Measurements from ENCODE around the gene FBXW11.

Gene FBXW11

DNA sequence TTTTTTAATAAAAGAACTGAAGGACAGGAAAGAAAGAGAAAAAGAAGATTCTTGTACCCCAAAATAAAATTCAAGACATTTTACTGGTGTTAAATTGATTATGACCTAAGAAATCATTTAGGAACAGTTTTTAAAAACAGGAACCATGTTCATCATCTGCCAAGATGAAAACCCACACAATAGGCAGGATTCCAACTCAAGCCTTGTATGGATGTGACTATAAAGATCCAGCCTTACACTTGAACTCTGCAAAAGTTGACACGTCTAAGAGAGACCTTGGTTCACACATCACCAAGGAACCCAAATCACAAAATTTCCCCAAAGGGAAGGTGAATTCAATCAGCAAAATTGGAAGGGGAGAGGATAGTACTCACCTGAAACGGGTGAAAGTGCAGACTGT, 138.2 kb downstream of the FBXW11 start:
- peaks cover 21 to 30% of the 10 kb centered on the region in 2 donors for H3K36me3 ChIP-seq (ENCODE audit: control insufficient read depth in 2 of 2, insufficient read depth in 2 of 2, low read length in 2 of 2)
- no peaks in the 10 kb centered on the region for H3K4me1 ChIP-seq (ENCODE audit: control insufficient read depth, insufficient read depth, low read length)
- H3K27ac ChIP-seq (ENCODE audit: low read length), result no peak overlapping the region
- H3K9me3 ChIP-seq (ENCODE audit: control insufficient read depth in 2 of 2, low read length in 2 of 2), result no peaks in the 10 kb centered on the region
- H3K4me3 ChIP-seq (ENCODE audit: low read length in 2 of 2), result no peak overlapping the region
- H3K27me3 ChIP-seq (ENCODE audit: control insufficient read depth in 1 of 2, insufficient read depth in 2 of 2, low read length in 2 of 2), result no peaks in the 10 kb centered on the region
- H3K9ac ChIP-seq (ENCODE audit: low read length in 2 of 2), result no peak overlapping the region

DNA sequence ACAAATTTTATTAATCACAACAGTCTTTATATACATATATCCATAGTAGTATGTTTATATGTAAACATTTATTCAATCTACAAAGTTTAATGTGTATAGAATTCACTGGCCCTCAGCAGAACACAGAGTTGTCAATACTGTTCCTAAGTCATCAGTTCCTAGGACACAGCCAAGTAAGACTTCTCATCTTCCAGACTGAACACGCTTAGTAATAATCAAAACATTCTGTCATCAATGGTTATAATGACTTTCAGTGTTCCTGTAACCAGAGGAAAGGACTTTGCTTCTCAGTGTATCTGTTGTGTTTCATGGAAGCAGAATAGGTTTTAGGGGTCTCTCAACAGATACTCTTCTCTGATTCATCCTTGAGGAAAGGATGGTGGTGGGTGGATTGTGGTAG, 138.7 kb downstream of the FBXW11 start:
- H3K9me3 ChIP-seq (ENCODE audit: control insufficient read depth in 2 of 2, low read length in 2 of 2), result no peaks in the 10 kb centered on the region
- H3K4me1 ChIP-seq (ENCODE audit: control insufficient read depth, insufficient read depth, low read length), result no peaks in the 10 kb centered on the region
- H3K27ac ChIP-seq (ENCODE audit: low read length), result no peak overlapping the region
- H3K4me3 ChIP-seq (ENCODE audit: low read length in 2 of 2), result no peak overlapping the region
- H3K36me3 ChIP-seq (ENCODE audit: control insufficient read depth in 2 of 2, insufficient read depth in 2 of 2, low read length in 2 of 2), result peaks cover 23 to 30% of the 10 kb centered on the region in 2 donors
- H3K27me3 ChIP-seq (ENCODE audit: control insufficient read depth in 1 of 2, insufficient read depth in 2 of 2, low read length in 2 of 2), result no peaks in the 10 kb centered on the region
- no peak overlapping the region for H3K9ac ChIP-seq (ENCODE audit: low read length in 2 of 2)

DNA sequence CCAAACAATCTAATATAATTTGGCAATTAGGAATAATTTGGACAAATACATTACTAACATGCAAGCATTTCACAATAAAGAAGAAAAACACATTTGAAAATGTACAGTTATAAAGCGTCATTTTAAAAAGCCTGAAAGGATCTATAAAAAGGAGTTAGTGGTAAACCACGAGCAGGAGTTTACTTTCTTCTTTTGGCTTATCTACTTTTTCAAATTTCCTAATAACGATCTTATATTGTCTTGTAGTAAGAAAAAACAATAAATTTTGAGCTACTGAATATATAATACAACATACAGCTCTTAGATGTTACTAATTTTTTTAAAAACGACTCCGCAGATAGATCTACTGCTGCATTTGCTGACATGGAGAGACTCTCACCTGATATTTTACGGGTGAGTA, 141.0 kb downstream of the FBXW11 start:
- no peak overlapping the region for H3K4me3 ChIP-seq (ENCODE audit: low read length in 2 of 2)
- peaks cover 21% of the 10 kb centered on the region in 2 donors for H3K36me3 ChIP-seq (ENCODE audit: control insufficient read depth in 2 of 2, insufficient read depth in 2 of 2, low read length in 2 of 2)
- no peaks in the 10 kb centered on the region for H3K4me1 ChIP-seq (ENCODE audit: control insufficient read depth, insufficient read depth, low read length)

DNA sequence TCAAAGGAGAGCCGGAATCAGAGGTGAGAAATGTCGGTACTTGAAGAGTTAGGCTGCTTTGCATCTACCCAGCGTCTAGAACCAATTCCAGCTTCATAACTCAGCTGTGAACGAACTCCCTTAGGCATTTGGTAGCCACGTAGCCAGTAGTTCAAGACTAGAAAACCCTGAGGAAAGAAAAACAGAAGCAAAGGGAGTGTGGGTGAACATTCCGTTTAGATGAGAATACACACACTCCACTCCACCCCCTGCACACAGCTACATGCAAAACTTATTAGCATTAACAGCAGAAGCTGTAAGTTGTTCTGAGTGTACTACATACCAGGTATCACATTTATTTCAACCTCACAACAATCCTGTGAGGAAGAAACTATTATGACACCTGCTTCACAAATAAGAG, 142.5 kb downstream of the FBXW11 start:
- no peak overlapping the region for H3K27ac ChIP-seq (ENCODE audit: low read length)
- H3K4me3 ChIP-seq (ENCODE audit: low read length in 2 of 2), result no peak overlapping the region
- H3K9ac ChIP-seq (ENCODE audit: low read length in 2 of 2), result no peak overlapping the region

More for the DNA sequence above, 141.0 kb downstream of the FBXW11 start:
- H3K9ac ChIP-seq (ENCODE audit: low read length in 2 of 2), result no peak overlapping the region
- H3K27ac ChIP-seq (ENCODE audit: low read length), result no peak overlapping the region
- no peaks in the 10 kb centered on the region for H3K27me3 ChIP-seq (ENCODE audit: control insufficient read depth in 1 of 2, insufficient read depth in 2 of 2, low read length in 2 of 2)
- no peaks in the 10 kb centered on the region for H3K9me3 ChIP-seq (ENCODE audit: control insufficient read depth in 2 of 2, low read length in 2 of 2)

DNA sequence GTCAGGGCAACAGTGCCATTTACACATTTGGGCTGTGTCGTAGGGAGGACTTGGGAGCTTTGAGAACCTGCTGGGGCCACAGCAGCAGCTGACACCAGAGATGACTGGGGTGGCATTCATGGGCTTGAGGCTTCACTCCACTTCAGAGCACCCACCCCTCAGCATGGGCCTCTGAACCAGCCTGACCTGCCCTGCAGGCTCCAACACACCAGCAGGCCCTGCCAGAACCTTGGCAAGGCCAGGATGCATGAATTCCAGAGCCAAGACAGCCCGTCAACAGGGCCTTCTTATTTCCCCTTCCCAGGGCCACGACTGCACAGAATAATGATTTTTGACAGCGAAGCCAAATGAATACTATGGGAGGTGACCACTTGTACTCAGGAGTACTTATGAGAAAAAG, 143.8 kb downstream of the FBXW11 start:
- no peaks in the 10 kb centered on the region for H3K9me3 ChIP-seq (ENCODE audit: control insufficient read depth in 2 of 2, low read length in 2 of 2)
- no peaks in the 10 kb centered on the region for H3K27me3 ChIP-seq (ENCODE audit: control insufficient read depth in 1 of 2, insufficient read depth in 2 of 2, low read length in 2 of 2)
- no peak overlapping the region for H3K27ac ChIP-seq (ENCODE audit: low read length)
- no peak overlapping the region for H3K4me3 ChIP-seq (ENCODE audit: low read length in 2 of 2)
- H3K36me3 ChIP-seq (ENCODE audit: control insufficient read depth in 2 of 2, insufficient read depth in 2 of 2, low read length in 2 of 2), result peaks cover 9 to 13% of the 10 kb centered on the region in 2 donors
- H3K4me1 ChIP-seq (ENCODE audit: control insufficient read depth, insufficient read depth, low read length), result no peaks in the 10 kb centered on the region
- H3K9ac ChIP-seq (ENCODE audit: low read length in 2 of 2), result no peak overlapping the region

More for the DNA sequence above, 142.5 kb downstream of the FBXW11 start:
- no peaks in the 10 kb centered on the region for H3K4me1 ChIP-seq (ENCODE audit: control insufficient read depth, insufficient read depth, low read length)
- H3K36me3 ChIP-seq (ENCODE audit: control insufficient read depth in 2 of 2, insufficient read depth in 2 of 2, low read length in 2 of 2), result peaks cover 17% of the 10 kb centered on the region in 2 donors
- no peaks in the 10 kb centered on the region for H3K9me3 ChIP-seq (ENCODE audit: control insufficient read depth in 2 of 2, low read length in 2 of 2)
- no peaks in the 10 kb centered on the region for H3K27me3 ChIP-seq (ENCODE audit: control insufficient read depth in 1 of 2, insufficient read depth in 2 of 2, low read length in 2 of 2)

DNA sequence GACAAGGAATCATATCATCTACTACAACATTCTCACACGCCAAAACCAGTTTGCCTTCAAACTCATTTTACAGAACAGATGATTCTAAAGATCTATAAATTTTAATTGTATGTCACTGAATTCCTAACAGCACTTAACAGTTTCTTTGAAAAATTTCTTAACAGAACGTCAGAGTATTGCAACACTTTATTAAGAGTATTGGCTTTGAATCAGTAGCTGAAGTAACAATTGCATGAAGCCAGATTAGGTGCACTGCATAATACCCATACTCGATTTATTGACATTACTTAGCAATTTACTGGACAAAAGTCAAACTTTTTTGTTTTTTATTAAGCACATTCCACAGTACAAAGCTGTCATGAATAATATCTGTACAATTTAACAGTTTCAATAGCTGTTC, 145.1 kb downstream of the FBXW11 start:
- no peaks in the 10 kb centered on the region for H3K27me3 ChIP-seq (ENCODE audit: control insufficient read depth in 1 of 2, insufficient read depth in 2 of 2, low read length in 2 of 2)
- H3K9ac ChIP-seq (ENCODE audit: low read length in 2 of 2), result no peak overlapping the region
- H3K27ac ChIP-seq (ENCODE audit: low read length), result no peak overlapping the region
- H3K4me3 ChIP-seq (ENCODE audit: low read length in 2 of 2), result no peak overlapping the region
- no peaks in the 10 kb centered on the region for H3K9me3 ChIP-seq (ENCODE audit: control insufficient read depth in 2 of 2, low read length in 2 of 2)
- no peaks in the 10 kb centered on the region for H3K4me1 ChIP-seq (ENCODE audit: control insufficient read depth, insufficient read depth, low read length)
- peaks cover 7 to 9% of the 10 kb centered on the region in 2 donors for H3K36me3 ChIP-seq (ENCODE audit: control insufficient read depth in 2 of 2, insufficient read depth in 2 of 2, low read length in 2 of 2)

DNA sequence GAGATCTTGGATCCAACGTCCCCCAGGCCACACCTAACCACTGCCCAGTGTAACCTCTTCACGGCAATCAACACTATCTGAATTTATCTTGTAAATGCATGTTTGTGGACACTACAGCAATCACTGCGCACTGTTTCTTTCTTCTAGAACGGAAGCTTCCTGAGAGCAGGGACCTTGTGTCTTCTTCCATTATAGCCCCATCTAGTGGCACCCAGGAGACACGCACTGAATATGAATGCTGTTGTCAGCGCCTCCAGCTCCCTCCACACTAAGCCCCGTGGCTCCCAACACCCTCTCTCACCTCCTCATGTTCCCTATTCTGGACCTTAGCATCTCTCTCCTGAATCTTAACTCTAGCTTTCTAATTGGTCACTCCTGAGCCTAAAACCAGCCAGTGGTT, 148.1 kb downstream of the FBXW11 start:
- Histone ChIP-seq H3K4me3 (ENCODE audit: low read length in 2 of 2) (no peak overlapping the region), H3K27ac (ENCODE audit: low read length) (no peak overlapping the region), H3K9ac (ENCODE audit: low read length in 2 of 2) (no peak overlapping the region)

DNA sequence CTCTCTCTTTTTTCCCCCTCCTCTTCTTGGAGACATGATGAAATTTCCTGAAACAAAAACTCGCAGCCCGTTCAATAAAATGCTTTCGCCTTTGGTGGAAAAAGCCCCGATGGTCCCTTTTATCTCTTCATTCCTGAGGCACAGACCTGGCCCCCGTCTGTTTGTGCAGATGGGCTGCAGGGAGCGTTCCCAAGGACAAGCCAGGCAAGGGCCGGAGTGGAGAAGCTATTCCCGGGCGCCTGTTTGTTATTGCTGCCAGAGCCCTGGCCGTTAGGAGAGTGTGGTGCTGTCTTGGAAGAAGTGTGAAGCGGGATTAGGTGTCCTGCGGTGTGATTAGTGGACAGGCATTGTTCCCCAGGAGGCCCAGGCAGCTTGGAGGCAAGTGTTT, 149.0 kb downstream of the FBXW11 start:
- Histone ChIP-seq H3K27ac (ENCODE audit: low read length) (no peak overlapping the region), H3K36me3 (ENCODE audit: control insufficient read depth in 2 of 2, insufficient read depth in 2 of 2, low read length in 2 of 2) (peaks cover 0 to 3% of the 10 kb centered on the region in 2 donors), H3K4me3 (ENCODE audit: low read length in 2 of 2) (no peak overlapping the region), H3K27me3 (ENCODE audit: control insufficient read depth in 1 of 2, insufficient read depth in 2 of 2, low read length in 2 of 2) (no peaks in the 10 kb centered on the region), H3K4me1 (ENCODE audit: control insufficient read depth, insufficient read depth, low read length) (no peaks in the 10 kb centered on the region), H3K9ac (ENCODE audit: low read length in 2 of 2) (no peak overlapping the region), H3K9me3 (ENCODE audit: control insufficient read depth in 2 of 2, low read length in 2 of 2) (no peaks in the 10 kb centered on the region)

More for the DNA sequence above, 148.1 kb downstream of the FBXW11 start:
- peaks cover 0 to 6% of the 10 kb centered on the region in 2 donors for H3K36me3 ChIP-seq (ENCODE audit: control insufficient read depth in 2 of 2, insufficient read depth in 2 of 2, low read length in 2 of 2)
- H3K9me3 ChIP-seq (ENCODE audit: control insufficient read depth in 2 of 2, low read length in 2 of 2), result no peaks in the 10 kb centered on the region
- no peaks in the 10 kb centered on the region for H3K4me1 ChIP-seq (ENCODE audit: control insufficient read depth, insufficient read depth, low read length)
- H3K27me3 ChIP-seq (ENCODE audit: control insufficient read depth in 1 of 2, insufficient read depth in 2 of 2, low read length in 2 of 2), result no peaks in the 10 kb centered on the region

DNA sequence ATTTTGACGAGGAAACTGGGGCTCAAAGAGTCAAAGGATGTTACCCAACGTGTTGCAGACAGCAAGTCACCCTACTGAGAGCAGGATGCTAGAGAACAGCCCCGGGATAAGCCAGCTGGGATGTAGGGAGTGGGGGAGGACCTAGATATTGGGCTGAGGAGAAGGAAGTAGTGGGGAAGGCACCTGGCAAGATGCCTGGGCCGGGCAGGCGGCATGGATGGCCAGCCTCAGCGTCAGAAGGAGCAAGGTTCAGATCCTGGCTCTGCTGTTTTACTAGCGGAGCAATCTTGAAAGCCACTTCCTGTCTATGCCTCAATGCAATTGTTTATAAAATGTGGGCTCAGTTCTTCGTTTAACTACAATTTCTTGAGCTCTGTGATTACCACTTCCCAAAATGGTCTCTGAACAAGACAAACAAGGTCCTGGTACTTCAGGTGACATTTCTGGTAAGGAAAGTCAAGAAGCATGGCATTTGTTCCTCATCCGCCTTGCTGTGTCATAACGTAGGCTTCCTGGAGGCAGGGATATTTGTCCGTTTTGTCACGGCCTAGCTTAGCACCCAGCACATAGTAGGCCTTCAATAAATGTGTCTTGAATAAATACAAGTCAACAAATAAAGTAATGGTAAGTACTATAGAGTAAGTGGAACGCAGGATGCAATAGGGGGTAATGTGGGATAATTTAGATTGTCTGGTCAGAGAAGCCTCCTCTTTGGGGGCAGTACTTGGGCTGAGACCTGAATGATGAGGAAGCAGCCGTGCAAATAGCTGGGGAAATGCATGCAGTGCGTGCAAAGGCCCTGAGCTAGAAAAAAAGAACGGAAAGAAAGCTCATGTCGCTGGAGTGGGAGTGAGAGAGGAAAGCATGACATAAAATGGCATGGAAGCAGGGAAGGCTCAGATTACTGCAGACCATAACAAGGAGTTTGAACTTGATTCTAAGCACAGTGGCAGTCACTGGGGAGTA, 150.4 kb downstream of the FBXW11 start:
- Histone ChIP-seq H3K9ac (ENCODE audit: low read length in 2 of 2) (no peak overlapping the region), H3K27me3 (ENCODE audit: control insufficient read depth in 1 of 2, insufficient read depth in 2 of 2, low read length in 2 of 2) (no peaks in the 10 kb centered on the region), H3K9me3 (ENCODE audit: control insufficient read depth in 2 of 2, low read length in 2 of 2) (no peaks in the 10 kb centered on the region), H3K36me3 (ENCODE audit: control insufficient read depth in 2 of 2, insufficient read depth in 2 of 2, low read length in 2 of 2) (peaks cover 0 to 2% of the 10 kb centered on the region in 2 donors), H3K27ac (ENCODE audit: low read length) (no peak overlapping the region), H3K4me3 (ENCODE audit: low read length in 2 of 2) (no peak overlapping the region), H3K4me1 (ENCODE audit: control insufficient read depth, insufficient read depth, low read length) (no peaks in the 10 kb centered on the region)

DNA sequence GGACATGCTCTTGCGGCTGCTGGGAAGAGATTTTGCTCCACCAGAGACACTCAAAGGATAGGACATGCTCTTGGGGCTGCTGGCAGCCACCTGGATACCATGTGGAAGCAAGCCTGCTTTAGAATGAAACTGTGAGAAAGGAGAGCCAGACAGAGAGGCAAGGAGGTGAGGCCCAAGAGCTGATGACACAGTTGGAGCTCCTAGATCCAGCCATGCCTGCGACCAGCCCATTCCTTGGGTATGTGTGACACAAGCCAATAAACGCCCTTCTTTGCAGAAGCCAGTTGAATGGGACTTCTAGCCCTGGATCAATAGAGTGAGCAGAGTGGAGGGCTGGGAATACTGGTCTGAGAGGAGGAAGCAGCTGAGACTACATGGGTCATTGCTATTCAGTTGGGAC, 151.2 kb downstream of the FBXW11 start:
- Histone ChIP-seq H3K4me3 (ENCODE audit: low read length in 2 of 2) (no peak overlapping the region), H3K27ac (ENCODE audit: low read length) (no peak overlapping the region), H3K36me3 (ENCODE audit: control insufficient read depth in 2 of 2, insufficient read depth in 2 of 2, low read length in 2 of 2) (peaks cover 0 to 2% of the 10 kb centered on the region in 2 donors), H3K9ac (ENCODE audit: low read length in 2 of 2) (no peak overlapping the region), H3K4me1 (ENCODE audit: control insufficient read depth, insufficient read depth, low read length) (no peaks in the 10 kb centered on the region), H3K27me3 (ENCODE audit: control insufficient read depth in 1 of 2, insufficient read depth in 2 of 2, low read length in 2 of 2) (no peaks in the 10 kb centered on the region), H3K9me3 (ENCODE audit: control insufficient read depth in 2 of 2, low read length in 2 of 2) (no peaks in the 10 kb centered on the region)

DNA sequence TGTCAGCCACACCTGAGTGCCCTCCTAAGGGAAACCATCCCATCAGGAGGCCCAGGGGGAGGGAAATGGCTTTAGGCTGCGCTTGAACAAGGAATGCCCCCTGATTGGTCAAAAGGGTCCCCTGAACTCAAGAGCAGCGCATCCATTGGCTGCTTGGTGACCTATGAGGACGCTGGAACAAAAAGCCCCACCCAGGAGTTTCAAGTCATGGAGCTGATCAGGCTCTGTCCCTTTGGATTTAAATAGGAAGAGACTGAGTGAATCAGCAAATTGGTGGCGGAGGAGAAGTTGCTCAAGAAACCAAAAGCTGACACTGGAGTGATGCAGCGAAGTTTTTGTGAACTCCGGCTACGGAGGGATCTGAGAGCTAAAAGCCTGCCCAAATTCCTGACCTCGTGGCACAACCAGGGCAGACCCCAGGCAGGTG, 154.2 kb downstream of the FBXW11 start:
- H3K27ac ChIP-seq (ENCODE audit: low read length), result no peak overlapping the region
- no peak overlapping the region for H3K9ac ChIP-seq (ENCODE audit: low read length in 2 of 2)
- H3K27me3 ChIP-seq (ENCODE audit: control insufficient read depth in 1 of 2, insufficient read depth in 2 of 2, low read length in 2 of 2), result no peaks in the 10 kb centered on the region
- H3K9me3 ChIP-seq (ENCODE audit: control insufficient read depth in 2 of 2, low read length in 2 of 2), result no peaks in the 10 kb centered on the region
- H3K4me3 ChIP-seq (ENCODE audit: low read length in 2 of 2), result no peak overlapping the region
- peaks cover 0 to 5% of the 10 kb centered on the region in 2 donors for H3K36me3 ChIP-seq (ENCODE audit: control insufficient read depth in 2 of 2, insufficient read depth in 2 of 2, low read length in 2 of 2)
- no peaks in the 10 kb centered on the region for H3K4me1 ChIP-seq (ENCODE audit: control insufficient read depth, insufficient read depth, low read length)

Measured in stomach smooth muscle (tissue), 2 donors.